Adrenal gland (tissue), 5 donors: ENCODE measurements around the gene PRKCA.
"Not testable (repeated sequence)": the region's sequence is repeated elsewhere in the genome, so short reads cannot be mapped to it uniquely, and the experiment has no call there.

Experiments
- POLR2A ChIP-seq, 2 donors: fragments of 450-650 bp; IDR thresholded peaks; one replicate each; pipeline ENCODE4 v1.6.1; 2017; ENCODE audit warnings: antibody characterized with exemption in 2 of 2, mild to moderate bottlenecking in 2 of 2, moderate library complexity in 1 of 2
- TF ChIP-seq, protein P1 (sequence below), 6 experiments: fragments of 450-650 bp in 4 of 6; fragments of 200-600 bp in 2 of 6; sonication (generic) in 1 of 6; IDR thresholded peaks; 1 replicate in 5 of 6; 2 replicates in 1 of 6; pipeline versions ENCODE4 v1.5.1 to v1.8.0; 2016 to 2021; ENCODE audit warnings: antibody characterized with exemption in 6 of 6, mild to moderate bottlenecking in 2 of 6, moderate library complexity in 1 of 6
- donor health status: DM: no; HTN: no; CAD: no.

DNA sequence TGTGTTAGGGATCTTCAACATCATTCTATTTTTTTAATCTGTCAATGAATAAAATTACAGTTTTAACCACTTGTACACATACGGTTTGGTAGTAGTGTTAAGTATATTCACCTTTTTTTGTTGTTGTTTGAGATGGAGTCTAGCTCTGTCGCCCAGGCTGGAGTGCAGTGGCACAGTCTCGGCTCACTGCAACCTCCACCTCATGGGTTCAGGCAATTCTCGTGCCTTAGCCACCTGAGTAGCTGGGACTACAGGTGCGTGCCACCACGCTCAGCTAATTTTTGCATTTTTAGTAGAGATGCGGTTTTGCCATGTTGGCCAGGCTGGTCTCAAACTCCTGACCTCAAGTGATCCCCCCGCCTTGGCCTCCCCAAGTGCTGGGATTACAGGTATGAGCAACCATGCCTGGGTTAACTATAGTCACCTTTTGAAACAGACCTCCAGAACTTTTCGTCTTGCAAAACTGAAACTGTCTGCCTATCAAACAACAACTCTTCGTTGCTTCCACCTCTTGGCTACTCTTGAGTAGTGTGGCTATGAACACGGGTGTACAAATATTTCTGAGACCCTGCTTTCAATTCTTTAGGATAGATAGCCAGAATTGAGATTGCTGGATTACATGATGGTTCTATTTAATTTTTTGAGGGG is 97.8 kb downstream of the PRKCA start:
- TF ChIP-seq, protein P1, sequence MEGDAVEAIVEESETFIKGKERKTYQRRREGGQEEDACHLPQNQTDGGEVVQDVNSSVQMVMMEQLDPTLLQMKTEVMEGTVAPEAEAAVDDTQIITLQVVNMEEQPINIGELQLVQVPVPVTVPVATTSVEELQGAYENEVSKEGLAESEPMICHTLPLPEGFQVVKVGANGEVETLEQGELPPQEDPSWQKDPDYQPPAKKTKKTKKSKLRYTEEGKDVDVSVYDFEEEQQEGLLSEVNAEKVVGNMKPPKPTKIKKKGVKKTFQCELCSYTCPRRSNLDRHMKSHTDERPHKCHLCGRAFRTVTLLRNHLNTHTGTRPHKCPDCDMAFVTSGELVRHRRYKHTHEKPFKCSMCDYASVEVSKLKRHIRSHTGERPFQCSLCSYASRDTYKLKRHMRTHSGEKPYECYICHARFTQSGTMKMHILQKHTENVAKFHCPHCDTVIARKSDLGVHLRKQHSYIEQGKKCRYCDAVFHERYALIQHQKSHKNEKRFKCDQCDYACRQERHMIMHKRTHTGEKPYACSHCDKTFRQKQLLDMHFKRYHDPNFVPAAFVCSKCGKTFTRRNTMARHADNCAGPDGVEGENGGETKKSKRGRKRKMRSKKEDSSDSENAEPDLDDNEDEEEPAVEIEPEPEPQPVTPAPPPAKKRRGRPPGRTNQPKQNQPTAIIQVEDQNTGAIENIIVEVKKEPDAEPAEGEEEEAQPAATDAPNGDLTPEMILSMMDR (IDR thresholded peaks at IDR 0.05), result not testable (repeated sequence)
- not testable (repeated sequence) for TF ChIP-seq POLR2A (IDR thresholded peaks at IDR 0.05)
